GM18867 (cell line): ENCODE measurements around the gene NXPH1.

Source experiments
- ATAC-seq: cut with Tn5 transposase; IDR thresholded peaks from one replicate; pipeline ENCODE4 v1.9.1; 2021; ENCODE audit warnings: mild to moderate bottlenecking, moderate library complexity; ENCODE audit not compliant: unreplicated experiment

The NXPH1 gene

DNA sequence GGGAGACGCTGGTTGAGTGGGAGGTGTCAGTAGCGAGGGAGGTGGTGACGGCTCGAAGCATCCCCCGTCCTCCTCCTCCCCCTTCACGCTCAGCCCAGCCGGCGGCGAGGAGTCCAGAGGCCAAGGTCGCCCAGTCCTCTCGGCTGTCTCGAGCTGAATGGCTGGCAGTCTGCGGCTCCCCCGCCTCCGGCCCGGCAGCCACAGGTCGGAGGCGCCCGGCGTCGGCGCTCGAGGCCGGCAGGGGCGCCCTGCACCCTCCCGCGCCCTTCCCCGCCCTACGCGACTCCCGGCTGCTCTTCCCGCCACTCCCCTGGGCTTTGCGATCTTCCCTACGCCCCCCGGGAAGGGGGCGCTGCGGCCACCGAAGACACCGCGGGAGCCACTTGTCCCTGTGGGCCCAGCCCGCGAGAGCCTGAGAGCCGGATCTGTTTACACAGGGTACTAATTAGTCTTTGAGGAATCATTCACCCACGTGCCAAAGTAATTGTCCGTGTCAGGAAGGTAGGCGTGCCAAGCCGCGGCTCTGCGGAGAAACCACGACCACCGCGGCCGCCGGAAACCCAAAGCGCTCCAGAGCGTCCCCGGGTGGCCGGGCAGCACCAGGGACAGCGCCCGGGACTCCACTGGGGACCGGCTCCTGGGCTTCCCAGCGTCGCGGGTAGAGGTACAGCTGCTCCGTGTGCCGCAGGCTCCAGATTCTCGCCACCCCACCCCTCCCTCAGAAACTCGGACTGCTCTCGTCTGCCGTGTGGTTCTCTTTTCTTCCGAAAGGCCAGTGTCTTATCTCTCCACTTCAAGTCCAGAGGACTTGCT lies at the start of gene NXPH1:
Gene NXPH1, plus strand, starts transcription at position 133 of the 813 bp plus-strand sequence.
- ATAC-seq: no peak

- ATAC-seq: peak; percentile 41
These were observed 48.5 kb upstream of the NXPH1 start for GRCh38 chr7:8384901-8385300.

- peak; percentile 75 for ATAC-seq
These were observed 46.4 kb upstream of the NXPH1 start for GRCh38 chr7:8386926-8387550.

- peak; percentile 55 for ATAC-seq
These were observed 45.7 kb upstream of the NXPH1 start for GRCh38 chr7:8387551-8388256.

- ATAC-seq: no peak
These were observed 45.2 kb upstream of the NXPH1 start for GRCh38 chr7:8388257-8388625.

DNA sequence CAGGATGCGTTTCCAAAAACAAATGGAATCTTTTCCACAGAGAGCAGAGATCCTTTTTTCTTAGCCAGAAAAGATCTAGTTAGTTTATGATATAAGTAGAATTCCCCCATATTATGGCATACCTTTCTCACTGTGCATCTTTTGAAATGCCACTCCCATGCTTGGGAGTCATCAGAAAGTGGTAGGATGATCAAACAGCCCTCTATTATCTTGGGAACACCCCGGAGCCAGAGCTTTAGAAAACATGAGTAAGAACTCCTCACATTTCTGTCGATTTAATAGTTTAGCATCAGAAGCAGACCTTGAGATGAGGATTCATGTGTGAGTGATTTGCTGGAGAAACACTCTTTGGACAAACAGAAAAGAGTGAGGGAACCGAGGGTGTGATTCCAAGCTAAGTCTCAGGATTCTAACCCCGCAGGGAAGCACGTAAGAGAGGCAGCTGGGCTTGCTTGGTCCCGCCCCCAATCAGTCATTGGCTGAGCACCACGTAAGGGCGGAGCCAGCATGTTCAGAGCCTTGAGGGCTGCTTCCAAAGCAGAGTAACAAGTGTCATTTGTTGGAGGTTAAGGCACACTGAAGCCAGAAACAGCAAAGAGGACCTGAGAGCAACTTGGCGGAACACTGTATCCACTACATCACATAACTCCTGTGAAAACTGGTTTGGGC lies 43.7 kb upstream of the NXPH1 start:
- ATAC-seq: no peak

DNA sequence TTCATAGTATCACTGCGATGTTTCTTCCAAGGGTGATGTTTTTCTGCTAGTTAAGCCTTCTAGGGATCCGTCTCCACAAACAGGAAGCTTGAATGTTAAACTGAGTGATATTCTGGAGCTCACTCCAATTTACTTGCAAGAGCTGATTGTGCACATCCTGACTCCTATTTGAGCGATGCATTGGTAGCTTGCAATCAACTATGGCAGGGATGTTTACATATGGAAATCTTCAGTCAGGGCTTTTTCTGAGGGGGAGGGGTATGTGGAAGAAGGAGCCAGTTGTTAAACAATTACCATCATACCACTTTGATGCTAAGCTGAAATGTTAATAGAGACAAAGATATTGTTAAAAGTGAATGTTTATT lies 43.2 kb upstream of the NXPH1 start:
- ATAC-seq: no peak

DNA sequence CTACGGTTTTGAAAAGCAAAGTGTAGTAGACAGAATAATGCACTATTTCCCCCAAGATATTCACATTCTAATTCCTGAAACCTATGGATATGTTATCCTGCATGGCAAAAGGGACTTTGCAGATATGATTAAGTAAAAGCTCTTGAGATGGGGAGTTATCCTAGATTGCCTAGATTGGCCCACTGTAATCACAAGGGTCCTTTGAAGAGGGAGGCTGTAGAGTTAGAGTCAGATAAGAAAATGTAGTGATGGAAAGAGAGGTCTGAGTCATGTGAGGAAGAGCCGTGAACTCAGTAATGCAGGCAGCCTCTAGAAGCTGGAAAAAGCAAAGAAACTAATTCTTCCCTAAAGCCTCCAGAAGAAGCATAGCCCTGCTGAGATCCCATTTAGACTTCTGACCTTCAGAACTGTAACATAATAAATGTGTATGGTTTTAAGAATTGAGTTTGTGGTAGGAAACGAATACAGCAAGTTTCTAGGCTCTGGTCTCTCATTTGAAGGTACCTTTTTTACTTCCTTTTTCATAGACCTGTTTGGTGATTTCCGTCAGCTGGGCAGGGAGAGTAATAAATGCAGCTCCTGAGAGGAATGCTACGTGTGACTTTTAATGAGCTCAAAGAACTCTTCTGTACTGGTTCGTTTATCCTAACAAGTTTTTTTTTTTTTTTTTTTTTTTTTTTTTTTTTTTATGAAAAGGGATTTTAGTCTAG lies 41.9 kb upstream of the NXPH1 start:
- ATAC-seq: peak; percentile 40

DNA sequence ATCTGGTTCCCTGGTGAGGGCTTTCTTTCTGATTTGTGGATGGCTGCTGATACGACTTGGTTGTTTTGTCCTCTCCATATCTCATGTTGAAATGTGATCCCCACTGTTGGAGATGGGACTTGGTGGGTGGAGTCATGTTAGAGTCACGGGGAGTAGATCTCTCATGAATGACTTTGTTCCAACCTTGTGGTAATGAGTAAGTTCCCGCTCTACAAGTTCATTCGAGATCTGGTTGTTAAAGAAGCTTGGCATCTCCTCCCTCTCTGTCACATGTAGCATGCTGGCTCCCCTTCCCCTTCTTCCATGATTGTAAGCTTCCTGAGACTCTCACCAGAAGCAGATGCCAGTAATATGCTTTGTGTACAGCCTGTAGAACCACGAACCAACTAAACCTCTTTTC lies 37.1 kb upstream of the NXPH1 start:
- ATAC-seq: no peak

GRCh38 chr7:8408871-8409270 lies 24.5 kb upstream of the NXPH1 start:
- no peak for ATAC-seq

- no peak for ATAC-seq
These were observed 22.3 kb upstream of the NXPH1 start for GRCh38 chr7:8411103-8411502.

- peak; percentile 82 for ATAC-seq
These were observed 19.8 kb upstream of the NXPH1 start for GRCh38 chr7:8413600-8413999.

- peak; percentile 84 for ATAC-seq
These were observed 14.7 kb upstream of the NXPH1 start for GRCh38 chr7:8418629-8419245.

GRCh38 chr7:8422177-8422576 lies 11.2 kb upstream of the NXPH1 start:
- ATAC-seq: no peak

GRCh38 chr7:8423057-8423456 lies 10.4 kb upstream of the NXPH1 start:
- no peak for ATAC-seq

DNA sequence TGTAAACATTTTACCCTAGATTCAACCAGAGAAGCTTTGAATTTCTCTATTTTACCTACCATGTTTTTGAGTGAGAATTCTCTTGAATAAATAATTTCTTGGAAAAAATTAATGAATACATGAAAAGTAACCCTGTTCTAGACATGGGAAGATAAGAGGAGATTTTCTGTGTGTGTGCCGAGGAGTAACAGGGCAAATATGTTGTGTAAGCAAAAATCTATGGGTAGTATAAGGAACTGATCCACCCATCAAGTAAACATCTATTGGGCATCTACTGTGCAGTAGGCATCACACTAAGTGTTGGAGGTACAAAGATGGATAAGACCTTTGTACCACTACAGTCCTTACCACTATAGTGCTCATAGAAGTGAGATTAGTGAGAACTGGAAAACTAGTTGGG lies 8.2 kb upstream of the NXPH1 start:
- no peak for ATAC-seq

DNA sequence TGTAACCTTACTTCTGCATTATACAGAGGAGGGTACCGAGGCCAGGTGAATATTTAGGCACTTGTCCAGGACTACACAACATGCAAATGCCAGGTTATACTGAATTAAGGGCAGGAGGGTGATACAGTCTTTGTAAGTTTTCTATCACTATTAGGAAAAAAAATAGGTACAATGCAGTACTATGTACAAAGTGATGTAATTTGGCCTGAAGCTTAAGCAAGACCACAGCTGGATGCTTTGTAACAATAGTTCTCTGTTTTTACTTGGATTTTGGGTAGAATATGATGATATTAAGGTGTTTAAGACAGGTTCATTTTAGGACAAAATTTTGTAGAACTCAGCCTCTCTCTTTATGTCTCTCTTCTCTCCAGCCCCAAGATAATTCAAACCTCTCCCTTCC lies 2.8 kb upstream of the NXPH1 start:
- no peak for ATAC-seq

DNA sequence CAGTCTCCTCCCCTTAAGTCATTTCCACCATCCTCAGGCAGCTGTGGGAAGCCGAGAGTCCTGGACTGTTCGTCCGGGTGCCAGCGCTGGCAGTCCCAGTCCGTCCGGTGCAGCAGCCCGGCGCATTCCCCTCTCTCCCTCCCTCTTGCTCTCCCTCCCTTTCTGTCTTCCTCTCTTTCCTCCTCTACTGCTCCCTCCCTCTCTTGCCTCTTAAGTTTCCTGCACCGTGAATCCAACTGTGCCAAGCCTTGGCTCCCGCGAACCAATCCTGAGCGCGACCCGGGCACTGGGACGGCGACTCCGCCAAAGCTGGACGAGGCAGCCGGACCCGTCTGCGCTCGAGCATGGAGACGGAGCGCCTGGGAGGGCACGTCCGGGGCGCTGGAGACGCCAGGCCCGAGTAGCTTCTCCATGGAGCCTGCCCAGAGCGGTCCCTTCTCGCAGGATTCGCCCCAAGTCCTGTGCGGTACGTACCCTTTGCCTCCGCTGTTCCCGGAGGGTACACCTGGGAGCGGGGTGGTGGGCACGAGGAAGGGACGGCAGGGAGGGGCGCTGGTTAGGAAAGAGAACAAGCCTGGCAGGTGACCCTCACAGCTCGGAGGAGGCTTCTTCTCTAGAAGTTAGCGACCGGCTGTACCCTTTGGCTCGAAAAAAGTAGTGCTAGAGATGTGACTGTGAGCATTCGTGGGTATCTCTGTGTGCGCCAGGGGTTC lies 1.0 kb downstream of the NXPH1 start:
- ATAC-seq: no peak

- no peak for ATAC-seq
These were observed 1.7 kb downstream of the NXPH1 start for GRCh38 chr7:8435095-8435494.
